ENCODE results near the gene CDCA4. TPM values are rescaled to one million over a fixed set of nuclear protein-coding genes. Genes with fewer than 3 reads are reported as not detected.

The CDCA4 gene
- total RNA-seq, 2 experiments from 2014 or later = 59.4 to 63.5 TPM

DNA sequence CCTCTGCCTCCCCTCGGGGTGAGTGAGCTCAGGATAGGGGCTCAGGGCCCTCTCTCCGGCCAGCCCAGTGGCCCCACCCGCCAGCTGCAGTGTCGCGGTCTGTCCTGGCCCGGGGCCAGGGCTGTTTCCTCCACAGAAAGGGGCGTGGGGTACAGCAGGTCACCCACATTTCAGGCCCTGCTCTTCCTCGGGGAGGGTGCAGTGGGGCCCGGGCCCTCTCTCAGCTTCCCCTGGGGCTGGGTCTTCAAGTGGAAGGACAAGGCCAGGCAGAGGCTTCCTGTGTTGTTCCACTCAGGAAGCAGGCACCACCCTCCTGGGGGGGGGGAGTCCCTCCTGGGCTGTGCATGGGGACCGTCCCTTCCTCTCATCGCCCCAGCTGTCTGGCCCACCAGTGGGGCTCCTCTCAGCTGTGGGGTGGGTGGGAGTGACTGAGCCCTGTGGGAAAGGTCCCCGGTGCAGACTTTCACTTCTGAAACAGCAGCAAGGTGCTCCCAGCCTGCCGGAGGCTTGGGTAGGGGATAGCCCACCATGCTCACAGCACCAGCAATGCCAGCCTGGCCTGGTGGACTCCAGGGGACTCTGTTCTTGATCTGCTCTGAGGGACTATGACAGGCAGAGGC lies 40.7 kb upstream of the CDCA4 start:
- peaks cover 54% of the 10 kb centered on the region for H3K4me1 Mint-ChIP-seq (ENCODE audit: low read depth)
- ATAC-seq = peak; percentile 31
- H3K36me3 Mint-ChIP-seq (ENCODE audit: low read depth) = peaks cover 28% of the 10 kb centered on the region
- ChIA-PET POLR2A (interaction anchor here (1.2 to 4.6 kb wide), 7 partner anchors 8 to 41 kb away, joined by 3 to 33 read pairs (median 5); partner anchors contain the start of gene CDCA4), CTCF (interaction anchor here (0.5 to 10.0 kb wide), 6 partner anchors 13 to 29 kb away, joined by 3 to 72 read pairs (median 10); no protein-coding TSS in a partner anchor)
- no peaks in the 10 kb centered on the region for H3K27me3 Mint-ChIP-seq
- peak overlapping the region; percentile 96 for H3K27ac Mint-ChIP-seq
- H3K4me3 Mint-ChIP-seq = peak overlapping the region; percentile 86
- intact Hi-C loops (cut with micrococcal nuclease) = no loop called here
- DNase-seq = peak; percentile 85
- no peaks in the 10 kb centered on the region for H3K9me3 Mint-ChIP-seq
- TF ChIP-seq, protein P1, sequence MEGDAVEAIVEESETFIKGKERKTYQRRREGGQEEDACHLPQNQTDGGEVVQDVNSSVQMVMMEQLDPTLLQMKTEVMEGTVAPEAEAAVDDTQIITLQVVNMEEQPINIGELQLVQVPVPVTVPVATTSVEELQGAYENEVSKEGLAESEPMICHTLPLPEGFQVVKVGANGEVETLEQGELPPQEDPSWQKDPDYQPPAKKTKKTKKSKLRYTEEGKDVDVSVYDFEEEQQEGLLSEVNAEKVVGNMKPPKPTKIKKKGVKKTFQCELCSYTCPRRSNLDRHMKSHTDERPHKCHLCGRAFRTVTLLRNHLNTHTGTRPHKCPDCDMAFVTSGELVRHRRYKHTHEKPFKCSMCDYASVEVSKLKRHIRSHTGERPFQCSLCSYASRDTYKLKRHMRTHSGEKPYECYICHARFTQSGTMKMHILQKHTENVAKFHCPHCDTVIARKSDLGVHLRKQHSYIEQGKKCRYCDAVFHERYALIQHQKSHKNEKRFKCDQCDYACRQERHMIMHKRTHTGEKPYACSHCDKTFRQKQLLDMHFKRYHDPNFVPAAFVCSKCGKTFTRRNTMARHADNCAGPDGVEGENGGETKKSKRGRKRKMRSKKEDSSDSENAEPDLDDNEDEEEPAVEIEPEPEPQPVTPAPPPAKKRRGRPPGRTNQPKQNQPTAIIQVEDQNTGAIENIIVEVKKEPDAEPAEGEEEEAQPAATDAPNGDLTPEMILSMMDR (IDR thresholded peaks at IDR 0.05) = no peak

GRCh38 chr14:105060751-105061427 lies 40.0 kb upstream of the CDCA4 start:
- H3K36me3 Mint-ChIP-seq (ENCODE audit: low read depth) = peaks cover 28% of the 10 kb centered on the region
- TF ChIP-seq, protein P1 (IDR thresholded peaks at IDR 0.05) = no peak
- ATAC-seq (peak; percentile 3), DNase-seq (peak; percentile 68)
- peak overlapping the region; percentile 86 for H3K4me3 Mint-ChIP-seq
- peak overlapping the region; percentile 96 for H3K27ac Mint-ChIP-seq
- intact Hi-C loops (cut with micrococcal nuclease) = no loop called here
- POLR2A ChIA-PET = interaction anchor here (0.6 to 4.6 kb wide), 7 partner anchors 10 to 40 kb away, joined by 3 to 33 read pairs (median 6); partner anchors contain the start of gene CDCA4
- H3K4me1 Mint-ChIP-seq (ENCODE audit: low read depth) = peaks cover 48% of the 10 kb centered on the region
- H3K27me3 Mint-ChIP-seq = no peaks in the 10 kb centered on the region
- no peaks in the 10 kb centered on the region for H3K9me3 Mint-ChIP-seq
- CTCF ChIA-PET = interaction anchor here (0.5 to 10.0 kb wide), 6 partner anchors 13 to 30 kb away, joined by 3 to 72 read pairs (median 10); no protein-coding TSS in a partner anchor

DNA sequence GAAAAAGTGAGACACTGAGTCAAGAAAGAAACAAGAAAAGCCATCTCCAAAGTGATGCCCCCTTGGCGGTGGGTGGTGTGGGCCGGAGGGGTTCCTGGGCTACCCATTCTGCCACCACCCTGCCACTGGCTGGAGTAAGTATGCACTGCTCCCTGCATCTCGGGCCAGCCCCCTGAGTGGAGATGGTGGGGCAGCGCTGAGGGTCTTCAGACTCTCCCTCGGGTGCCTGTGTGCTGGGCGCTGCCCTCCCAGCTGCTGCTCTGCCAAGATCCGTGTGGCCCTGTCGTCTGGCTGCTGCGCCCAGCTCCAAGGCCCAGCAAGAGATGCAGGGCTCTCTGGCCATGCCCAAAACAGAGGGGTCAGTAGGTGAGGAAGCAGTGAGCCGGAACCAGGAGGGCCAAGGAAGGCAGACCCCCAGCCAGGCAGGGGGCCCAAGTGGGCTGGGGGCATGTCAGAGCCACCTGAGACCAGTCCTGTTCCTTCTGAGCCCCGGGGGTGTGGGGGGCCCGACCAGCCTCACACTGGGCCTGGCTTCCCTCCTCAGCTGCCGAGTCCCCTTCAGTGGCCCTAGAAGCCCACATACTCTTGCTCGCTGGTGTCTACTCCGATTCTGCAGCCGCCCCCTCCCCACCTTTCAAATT lies 39.2 kb upstream of the CDCA4 start:
- CTCF ChIA-PET = interaction anchor here (1.0 to 10.0 kb wide), 10 partner anchors 12 to 85 kb away, joined by 3 to 72 read pairs (median 8); partner anchors contain the start of gene CLBA1
- no peaks in the 10 kb centered on the region for H3K9me3 Mint-ChIP-seq
- H3K27ac Mint-ChIP-seq = peak overlapping the region; percentile 96
- no peaks in the 10 kb centered on the region for H3K27me3 Mint-ChIP-seq
- intact Hi-C loops (cut with micrococcal nuclease) = no loop called here
- peak overlapping the region; percentile 86 for H3K4me3 Mint-ChIP-seq
- peaks cover 31% of the 10 kb centered on the region for H3K36me3 Mint-ChIP-seq (ENCODE audit: low read depth)
- H3K4me1 Mint-ChIP-seq (ENCODE audit: low read depth) = peaks cover 50% of the 10 kb centered on the region
- ATAC-seq (peak; percentile 4), DNase-seq (peak; percentile 49)
- TF ChIP-seq, protein P1 (IDR thresholded peaks at IDR 0.05) = no peak
- POLR2A ChIA-PET = interaction anchor here (0.6 to 4.6 kb wide), 7 partner anchors 10 to 1514 kb away, joined by 3 to 33 read pairs (median 6); partner anchors contain the start of gene PACS2

GRCh38 chr14:105059035-105059924 lies 38.4 kb upstream of the CDCA4 start:
- TF ChIP-seq, protein P1 (IDR thresholded peaks at IDR 0.05) = peak; percentile 34
- H3K9me3 Mint-ChIP-seq = no peaks in the 10 kb centered on the region
- DNase-seq (peak; percentile 90), ATAC-seq (peak; percentile 65)
- ChIA-PET POLR2A (interaction anchor here (0.6 to 4.6 kb wide), 9 partner anchors 8 to 1515 kb away, joined by 3 to 33 read pairs (median 6); partner anchors contain the start of genes CDCA4 and PACS2), CTCF (interaction anchor here (0.9 to 10.0 kb wide), 11 partner anchors 12 to 85 kb away, joined by 3 to 72 read pairs (median 6); partner anchors contain the start of gene CLBA1)
- peaks cover 28% of the 10 kb centered on the region for H3K36me3 Mint-ChIP-seq (ENCODE audit: low read depth)
- intact Hi-C loops (cut with micrococcal nuclease) = no loop called here
- peak overlapping the region; percentile 86 for H3K4me3 Mint-ChIP-seq
- peak overlapping the region; percentile 96 for H3K27ac Mint-ChIP-seq
- H3K4me1 Mint-ChIP-seq (ENCODE audit: low read depth) = peaks cover 50% of the 10 kb centered on the region
- H3K27me3 Mint-ChIP-seq = no peaks in the 10 kb centered on the region
